BLaER1 (cell line): Measurements from ENCODE around the gene HBG2.
A peak's percentile ranks its signal among the peaks of the same experiment; 100 is the strongest.

Source experiments
- H3K27ac ChIP-seq: shearing (Covaris generic); formaldehyde crosslinking; 2 replicates; pipeline ENCODE4 v1.8.1; 2022
- H3K27me3 ChIP-seq: shearing (Covaris generic); formaldehyde crosslinking; 2 replicates; pipeline ENCODE4 v1.8.1; 2022
- H3K36me3 ChIP-seq: shearing (Covaris generic); formaldehyde crosslinking; 2 replicates; pipeline ENCODE4 v1.8.1; 2022
- H3K4me1 ChIP-seq: shearing (Covaris generic); formaldehyde crosslinking; 2 replicates; pipeline ENCODE4 v1.8.1; 2022
- H3K4me2 ChIP-seq: shearing (Covaris generic); formaldehyde crosslinking; 2 replicates; pipeline ENCODE4 v1.8.1; 2022
- H3K4me3 ChIP-seq: shearing (Covaris generic); formaldehyde crosslinking; 2 replicates; pipeline ENCODE4 v1.8.1; 2022
- H3K9ac ChIP-seq: shearing (Covaris generic); formaldehyde crosslinking; 2 replicates; pipeline ENCODE4 v1.8.1; 2022
- H3K9me3 ChIP-seq: shearing (Covaris generic); formaldehyde crosslinking; 2 replicates; pipeline ENCODE4 v1.8.1; 2022
- H4K20me1 ChIP-seq: shearing (Covaris generic); formaldehyde crosslinking; 2 replicates; pipeline ENCODE4 v1.8.1; 2022
- Cebpa-rat ChIP-seq: shearing (Covaris generic); IDR thresholded peaks from 2 replicates; pipeline ENCODE4 v1.8.1; 2022

Gene HBG2

GRCh38 chr11:5241458-5241857 is 13.1 kb downstream of the HBG2 start:
- H3K27ac ChIP-seq = no peak overlapping the region
- no peak overlapping the region for H3K4me2 ChIP-seq
- H3K36me3 ChIP-seq = no peaks in the 10 kb centered on the region
- H3K4me1 ChIP-seq = no peaks in the 10 kb centered on the region
- TF ChIP-seq Cebpa-rat = no peak
- no peak overlapping the region for H3K4me3 ChIP-seq
- no peaks in the 10 kb centered on the region for H3K9me3 ChIP-seq
- H3K9ac ChIP-seq = no peak overlapping the region
- no peaks in the 10 kb centered on the region for H4K20me1 ChIP-seq
- no peaks in the 10 kb centered on the region for H3K27me3 ChIP-seq

- no peak overlapping the region for H3K4me3 ChIP-seq
- H3K9me3 ChIP-seq = no peaks in the 10 kb centered on the region
- H3K27ac ChIP-seq = no peak overlapping the region
- no peaks in the 10 kb centered on the region for H3K36me3 ChIP-seq
- H3K27me3 ChIP-seq = no peaks in the 10 kb centered on the region
- no peak overlapping the region for H3K4me2 ChIP-seq
- no peak for TF ChIP-seq Cebpa-rat
- no peaks in the 10 kb centered on the region for H3K4me1 ChIP-seq
- no peak overlapping the region for H3K9ac ChIP-seq
- H4K20me1 ChIP-seq = no peaks in the 10 kb centered on the region
These were observed 14.1 kb downstream of the HBG2 start for GRCh38 chr11:5240458-5240857.

DNA sequence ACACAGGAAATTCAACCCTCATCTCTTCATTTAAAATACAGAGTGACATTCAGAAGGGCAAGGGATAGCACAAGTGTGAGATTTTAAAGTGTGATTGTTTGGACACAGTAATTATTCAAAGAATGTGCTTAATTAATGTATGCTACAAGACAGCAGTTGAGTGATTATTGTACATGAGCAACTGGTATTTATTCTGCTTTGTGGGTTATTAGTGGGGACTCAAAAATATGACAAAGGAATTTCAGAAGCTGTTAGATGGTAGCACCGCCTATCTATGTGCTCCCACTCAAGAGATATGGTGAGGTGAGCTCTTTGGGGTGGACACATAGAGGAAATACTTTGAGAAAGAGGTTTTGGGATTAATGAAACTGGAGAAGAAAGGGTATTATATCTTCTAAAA is 14.5 kb downstream of the HBG2 start:
- H4K20me1 ChIP-seq = no peaks in the 10 kb centered on the region
- no peaks in the 10 kb centered on the region for H3K9me3 ChIP-seq
- no peak for TF ChIP-seq Cebpa-rat
- H3K4me3 ChIP-seq = no peak overlapping the region
- H3K27ac ChIP-seq = no peak overlapping the region
- no peaks in the 10 kb centered on the region for H3K36me3 ChIP-seq
- H3K4me1 ChIP-seq = no peaks in the 10 kb centered on the region
- no peaks in the 10 kb centered on the region for H3K27me3 ChIP-seq
- no peak overlapping the region for H3K4me2 ChIP-seq
- no peak overlapping the region for H3K9ac ChIP-seq

DNA sequence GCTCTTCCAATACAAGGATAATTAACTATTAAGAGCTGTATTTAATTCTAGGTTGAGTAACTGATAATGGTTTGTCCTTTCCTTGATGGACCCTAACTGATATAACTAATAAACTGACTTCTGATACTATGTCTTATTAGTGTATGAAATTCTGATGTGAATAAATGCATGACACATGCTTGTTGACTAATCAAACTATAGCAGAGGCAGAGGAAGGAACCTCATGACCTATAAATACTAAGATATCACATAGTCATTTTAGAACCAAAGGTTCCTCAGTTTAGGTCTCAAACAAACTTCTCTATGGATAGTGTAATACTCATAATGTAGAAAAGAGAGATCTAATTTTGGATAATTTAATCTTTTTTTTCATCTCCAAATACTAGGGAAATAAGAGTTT is 15.5 kb downstream of the HBG2 start:
- H3K27me3 ChIP-seq = no peaks in the 10 kb centered on the region
- H4K20me1 ChIP-seq = no peaks in the 10 kb centered on the region
- no peak overlapping the region for H3K27ac ChIP-seq
- no peaks in the 10 kb centered on the region for H3K36me3 ChIP-seq
- H3K9ac ChIP-seq = no peak overlapping the region
- peaks cover 7% of the 10 kb centered on the region for H3K4me1 ChIP-seq
- no peaks in the 10 kb centered on the region for H3K9me3 ChIP-seq
- no peak overlapping the region for H3K4me2 ChIP-seq
- no peak for TF ChIP-seq Cebpa-rat
- no peak overlapping the region for H3K4me3 ChIP-seq

GRCh38 chr11:5238486-5238885 is 16.1 kb downstream of the HBG2 start:
- Histone ChIP-seq H4K20me1 (no peaks in the 10 kb centered on the region), H3K27me3 (no peaks in the 10 kb centered on the region), H3K4me2 (no peak overlapping the region), H3K27ac (no peak overlapping the region), H3K4me1 (peaks cover 11% of the 10 kb centered on the region), H3K4me3 (no peak overlapping the region), H3K36me3 (no peaks in the 10 kb centered on the region), H3K9me3 (no peaks in the 10 kb centered on the region), H3K9ac (no peak overlapping the region)
- no peak for TF ChIP-seq Cebpa-rat

DNA sequence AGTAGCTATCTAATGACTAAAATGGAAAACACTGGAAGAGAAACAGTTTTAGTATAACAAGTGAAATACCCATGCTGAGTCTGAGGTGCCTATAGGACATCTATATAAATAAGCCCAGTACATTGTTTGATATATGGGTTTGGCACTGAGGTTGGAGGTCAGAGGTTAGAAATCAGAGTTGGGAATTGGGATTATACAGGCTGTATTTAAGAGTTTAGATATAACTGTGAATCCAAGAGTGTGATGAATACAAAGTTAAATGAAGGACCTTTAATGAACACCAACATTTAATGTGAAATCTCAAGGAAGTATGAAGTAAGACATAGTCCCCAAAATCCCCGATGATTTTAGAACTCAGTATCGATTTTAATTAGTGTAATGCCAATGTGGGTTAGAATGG is 17.2 kb downstream of the HBG2 start:
- no peak overlapping the region for H3K4me2 ChIP-seq
- no peaks in the 10 kb centered on the region for H3K9me3 ChIP-seq
- H3K4me1 ChIP-seq = peaks cover 11% of the 10 kb centered on the region
- no peak overlapping the region for H3K9ac ChIP-seq
- no peak for TF ChIP-seq Cebpa-rat
- H3K36me3 ChIP-seq = no peaks in the 10 kb centered on the region
- H4K20me1 ChIP-seq = no peaks in the 10 kb centered on the region
- H3K27me3 ChIP-seq = no peaks in the 10 kb centered on the region
- no peak overlapping the region for H3K27ac ChIP-seq
- no peak overlapping the region for H3K4me3 ChIP-seq

DNA sequence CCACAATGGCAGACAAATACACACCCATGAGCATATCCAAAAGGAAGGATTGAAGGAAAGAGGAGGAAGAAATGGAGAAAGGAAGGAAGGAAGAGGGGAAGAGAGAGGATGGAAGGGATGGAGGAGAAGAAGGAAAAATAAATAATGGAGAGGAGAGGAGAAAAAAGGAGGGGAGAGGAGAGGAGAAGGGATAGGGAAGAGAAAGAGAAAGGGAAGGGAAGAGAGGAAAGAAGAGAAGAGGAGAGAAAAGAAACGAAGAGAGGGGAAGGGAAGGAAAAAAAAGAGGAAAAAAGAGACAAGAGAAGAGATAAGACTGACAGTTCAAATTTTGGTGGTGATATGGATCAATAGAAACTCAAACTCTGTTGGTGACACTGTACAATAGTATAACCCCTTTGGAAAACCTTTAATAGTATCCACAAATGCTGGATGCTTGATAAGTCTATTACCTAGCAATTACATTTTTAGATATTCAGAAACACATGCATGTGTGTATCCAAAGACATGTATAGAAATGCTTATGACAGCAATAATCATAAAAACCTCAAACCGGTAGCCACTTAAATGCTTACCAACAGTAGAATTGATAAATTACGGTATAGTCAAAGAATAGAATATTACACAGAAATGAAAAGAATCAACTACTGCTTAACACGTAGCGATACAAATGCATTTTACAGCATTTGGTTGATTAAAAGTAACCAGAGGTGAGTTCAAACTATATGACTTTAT is 19.1 kb downstream of the HBG2 start:
- Histone ChIP-seq H3K4me2 (no peak overlapping the region), H4K20me1 (no peaks in the 10 kb centered on the region), H3K9me3 (no peaks in the 10 kb centered on the region), H3K27ac (no peak overlapping the region), H3K4me1 (peaks cover 11% of the 10 kb centered on the region), H3K4me3 (no peak overlapping the region), H3K9ac (no peak overlapping the region), H3K27me3 (no peaks in the 10 kb centered on the region), H3K36me3 (no peaks in the 10 kb centered on the region)
- no peak for TF ChIP-seq Cebpa-rat

DNA sequence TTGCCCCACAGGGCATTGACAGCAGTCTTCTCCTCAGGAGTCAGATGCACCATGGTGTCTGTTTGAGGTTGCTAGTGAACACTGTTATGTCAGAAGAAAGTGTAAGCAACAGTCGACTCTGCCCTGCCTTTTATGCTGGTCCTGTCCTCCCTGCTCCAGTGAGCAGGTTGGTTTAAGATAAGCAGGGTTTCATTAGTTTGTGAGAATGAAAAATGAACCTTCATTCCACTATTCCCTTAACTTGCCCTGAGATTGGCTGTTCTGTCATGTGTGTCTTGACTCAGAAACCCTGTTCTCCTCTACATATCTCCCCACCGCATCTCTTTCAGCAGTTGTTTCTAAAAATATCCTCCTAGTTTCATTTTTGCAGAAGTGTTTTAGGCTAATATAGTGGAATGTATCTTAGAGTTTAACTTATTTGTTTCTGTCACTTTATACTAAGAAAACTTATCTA is 20.2 kb downstream of the HBG2 start, which contains the start of gene HBD:
TSS of gene HBD (minus strand) at position 103 of the 454 bp plus-strand sequence. CDS start at position 53, 50 bp downstream.
- Histone ChIP-seq H3K9me3 (no peaks in the 10 kb centered on the region), H3K4me2 (peak within 1 kb of the TSS; percentile 56), H3K4me1 (peaks cover 11% of the 10 kb centered on the region), H3K27me3 (no peaks in the 10 kb centered on the region), H3K9ac (no peak within 1 kb of the TSS), H3K4me3 (no peak within 1 kb of the TSS), H4K20me1 (no peaks in the 10 kb centered on the region), H3K36me3 (no peaks in the 10 kb centered on the region), H3K27ac (no peak within 1 kb of the TSS)
- no peak for TF ChIP-seq Cebpa-rat

GRCh38 chr11:5233307-5233706 is 21.3 kb downstream of the HBG2 start:
- Histone ChIP-seq H3K4me2 (no peak overlapping the region), H3K27me3 (no peaks in the 10 kb centered on the region), H3K4me1 (peaks cover 11% of the 10 kb centered on the region), H3K4me3 (no peak overlapping the region), H3K9me3 (no peaks in the 10 kb centered on the region), H4K20me1 (no peaks in the 10 kb centered on the region), H3K9ac (no peak overlapping the region), H3K36me3 (no peaks in the 10 kb centered on the region), H3K27ac (no peak overlapping the region)
- no peak for TF ChIP-seq Cebpa-rat

DNA sequence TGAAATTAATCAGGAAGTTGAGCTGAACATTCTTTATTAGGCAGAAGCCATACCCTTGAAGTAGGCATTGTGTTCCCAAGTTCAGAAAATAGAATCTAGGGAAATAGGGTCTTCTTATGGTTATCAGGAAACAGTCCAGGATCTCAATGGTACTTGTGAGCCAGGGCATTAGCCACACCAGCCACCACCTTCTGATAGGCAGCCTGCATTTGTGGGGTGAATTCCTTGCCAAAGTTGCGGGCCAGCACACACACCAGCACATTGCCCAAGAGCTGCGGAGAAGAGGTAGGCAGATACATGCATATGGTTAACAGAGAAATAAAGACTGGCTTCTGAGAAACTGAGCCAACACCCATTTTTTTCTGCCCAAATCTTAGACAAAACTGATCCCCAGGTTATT is 21.8 kb downstream of the HBG2 start:
- no peaks in the 10 kb centered on the region for H4K20me1 ChIP-seq
- no peaks in the 10 kb centered on the region for H3K9me3 ChIP-seq
- no peak overlapping the region for H3K4me2 ChIP-seq
- H3K27ac ChIP-seq = no peak overlapping the region
- no peak overlapping the region for H3K4me3 ChIP-seq
- no peaks in the 10 kb centered on the region for H3K36me3 ChIP-seq
- H3K4me1 ChIP-seq = peaks cover 11% of the 10 kb centered on the region
- H3K9ac ChIP-seq = no peak overlapping the region
- no peaks in the 10 kb centered on the region for H3K27me3 ChIP-seq
- TF ChIP-seq Cebpa-rat = no peak

DNA sequence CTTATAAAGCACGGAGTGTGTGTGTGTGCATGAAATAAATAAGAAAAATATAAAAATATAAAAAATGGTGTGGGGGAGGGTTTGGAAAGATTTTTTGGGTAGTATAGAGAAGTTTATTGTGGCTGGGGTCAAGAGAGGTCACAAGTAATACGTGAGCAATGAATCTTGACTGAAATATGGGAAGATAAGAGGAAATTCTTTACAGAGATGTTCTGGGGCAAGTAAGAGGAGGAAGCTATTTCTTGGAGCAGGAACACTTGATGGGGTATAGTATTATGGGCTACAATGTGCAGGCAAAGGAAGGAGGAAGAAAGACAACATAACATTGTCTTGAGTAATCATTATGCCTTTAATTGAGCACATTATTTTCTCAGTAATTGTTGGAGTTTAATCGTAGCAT is 22.4 kb downstream of the HBG2 start:
- Histone ChIP-seq H3K4me1 (peaks cover 11% of the 10 kb centered on the region), H3K4me3 (no peak overlapping the region)

More for the DNA sequence above, 22.4 kb downstream of the HBG2 start:
- Histone ChIP-seq H3K36me3 (no peaks in the 10 kb centered on the region), H3K9me3 (no peaks in the 10 kb centered on the region), H3K4me2 (no peak overlapping the region), H3K27ac (no peak overlapping the region), H3K9ac (no peak overlapping the region), H4K20me1 (no peaks in the 10 kb centered on the region), H3K27me3 (no peaks in the 10 kb centered on the region)
- TF ChIP-seq Cebpa-rat = no peak
